Measurements from ENCODE around the gene KATNBL1.

KATNBL1 gene

GRCh38 chr15:34209421-34210282 is at the start of gene KATNBL1:
Gene KATNBL1, minus strand, starts transcription at chr15:34210096. Its CDS starts 46,420 bp downstream, at chr15:34163676.
- peak; percentile 98 for DNase-seq (ENCODE audit: low read depth in 2 of 2)

- no peak for DNase-seq (ENCODE audit: low read depth in 2 of 2)
Observed at GRCh38 chr15:34259566-34259965, 49.7 kb upstream of the KATNBL1 start.

GRCh38 chr15:34258151-34258550 is 48.3 kb upstream of the KATNBL1 start:
- no peak for DNase-seq (ENCODE audit: low read depth in 2 of 2)

DNA sequence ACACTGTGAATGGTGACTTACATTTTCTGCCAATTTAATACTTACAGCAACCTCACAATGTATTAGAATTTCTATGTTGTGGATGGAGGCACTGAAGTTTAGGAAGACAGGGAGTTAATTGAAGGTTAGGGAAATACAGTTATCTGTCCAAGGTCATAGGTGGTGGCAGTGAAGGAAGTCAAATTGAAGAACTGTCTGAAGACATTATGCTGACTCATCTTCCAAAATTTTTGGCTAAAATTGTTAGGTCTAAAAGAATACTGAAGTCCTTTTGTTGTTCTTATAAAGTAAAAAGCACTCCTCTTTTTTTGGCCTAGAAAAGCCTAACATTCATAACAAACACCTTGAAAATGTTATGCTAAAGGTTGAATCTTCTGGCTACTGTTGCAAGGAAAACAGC is 42.6 kb upstream of the KATNBL1 start:
- DNase-seq (ENCODE audit: low read depth in 2 of 2): no peak

- no peak for DNase-seq (ENCODE audit: low read depth in 2 of 2)
Observed at GRCh38 chr15:34248190-34248589, 38.3 kb upstream of the KATNBL1 start.

GRCh38 chr15:34246276-34246976 is 36.5 kb upstream of the KATNBL1 start:
- DNase-seq (ENCODE audit: low read depth in 2 of 2): no peak

GRCh38 chr15:34243226-34243625 is 33.3 kb upstream of the KATNBL1 start:
- DNase-seq (ENCODE audit: low read depth in 2 of 2): no peak

DNA sequence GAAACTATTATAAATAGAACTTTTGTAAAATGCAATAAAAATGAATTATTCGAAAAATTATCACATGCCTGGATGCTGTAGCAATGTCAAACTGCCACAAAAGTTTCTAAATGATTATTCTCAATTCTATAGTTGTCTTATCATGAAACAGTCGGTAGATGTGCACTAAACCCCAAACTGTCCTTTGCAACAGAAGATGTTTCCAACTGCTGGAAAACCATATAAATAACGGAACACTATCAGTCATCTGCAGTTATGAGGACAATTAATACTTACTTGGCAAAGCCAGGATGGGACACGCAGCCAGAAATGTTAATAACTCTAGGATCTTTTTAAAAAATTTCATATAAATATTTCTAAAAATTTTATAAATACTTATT is 32.4 kb upstream of the KATNBL1 start:
- no peak for DNase-seq (ENCODE audit: low read depth in 2 of 2)

DNA sequence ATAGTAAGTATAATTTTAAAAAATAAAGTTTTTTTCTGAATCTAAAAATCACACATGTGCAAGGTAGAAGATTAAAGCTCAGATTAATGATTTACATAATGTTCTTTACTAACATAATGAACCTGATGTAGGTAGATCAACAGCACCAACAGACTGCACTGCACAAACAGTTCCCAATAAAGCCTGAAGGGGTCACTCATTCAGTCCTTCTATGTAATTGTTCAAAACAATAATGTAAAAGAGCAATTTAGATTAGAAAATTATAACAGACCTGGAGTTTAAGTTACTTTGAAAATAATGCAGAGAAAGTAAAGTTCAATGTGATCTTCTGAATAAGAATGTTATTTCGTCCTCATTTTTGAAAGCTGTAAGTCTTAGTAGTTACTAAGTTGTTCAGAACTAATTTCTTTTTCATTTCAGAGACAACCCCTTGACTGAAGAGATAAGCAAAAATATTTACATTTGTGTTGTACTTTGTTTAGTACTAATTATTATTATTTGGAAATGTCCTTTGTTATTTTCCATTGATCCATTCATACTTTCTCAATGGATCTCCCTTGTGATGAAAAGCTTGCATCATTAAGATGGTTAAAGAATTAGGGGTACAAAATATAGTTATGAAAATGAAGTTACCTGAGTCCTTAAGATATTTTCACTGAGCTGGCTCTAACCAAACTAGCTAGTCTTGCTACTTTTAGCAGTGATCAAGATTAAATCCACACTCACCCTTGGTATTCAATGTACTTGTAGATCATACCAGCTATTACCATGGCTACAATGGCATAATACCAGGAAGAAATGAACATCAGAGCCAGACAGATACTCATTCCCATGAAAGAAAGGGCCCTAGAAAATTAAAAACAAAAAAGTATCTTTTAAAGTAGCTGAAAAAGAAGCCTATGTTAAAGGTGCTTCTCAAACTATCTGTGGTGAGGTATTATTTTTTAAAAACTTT is 31.8 kb upstream of the KATNBL1 start:
- no peak for DNase-seq (ENCODE audit: low read depth in 2 of 2)

DNA sequence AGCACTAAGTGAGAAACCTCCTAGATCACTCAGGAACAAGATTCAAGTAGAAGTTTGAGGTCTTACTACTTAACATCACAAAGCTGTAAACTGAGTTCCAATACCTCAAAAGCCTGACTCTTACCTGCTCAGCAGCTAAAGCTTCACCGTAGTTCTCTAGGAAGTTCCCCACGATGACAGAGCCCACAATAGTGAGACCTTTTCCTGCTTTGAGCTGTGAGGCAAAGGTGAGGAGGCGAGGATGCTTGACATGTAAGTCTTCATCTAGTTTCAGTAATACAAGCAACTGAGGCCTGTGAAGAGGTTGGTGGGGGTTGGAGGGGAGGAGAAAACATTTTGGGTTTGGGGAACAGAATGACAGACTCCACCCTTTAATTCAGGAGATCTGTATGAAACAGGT is 30.6 kb upstream of the KATNBL1 start:
- no peak for DNase-seq (ENCODE audit: low read depth in 2 of 2)

DNA sequence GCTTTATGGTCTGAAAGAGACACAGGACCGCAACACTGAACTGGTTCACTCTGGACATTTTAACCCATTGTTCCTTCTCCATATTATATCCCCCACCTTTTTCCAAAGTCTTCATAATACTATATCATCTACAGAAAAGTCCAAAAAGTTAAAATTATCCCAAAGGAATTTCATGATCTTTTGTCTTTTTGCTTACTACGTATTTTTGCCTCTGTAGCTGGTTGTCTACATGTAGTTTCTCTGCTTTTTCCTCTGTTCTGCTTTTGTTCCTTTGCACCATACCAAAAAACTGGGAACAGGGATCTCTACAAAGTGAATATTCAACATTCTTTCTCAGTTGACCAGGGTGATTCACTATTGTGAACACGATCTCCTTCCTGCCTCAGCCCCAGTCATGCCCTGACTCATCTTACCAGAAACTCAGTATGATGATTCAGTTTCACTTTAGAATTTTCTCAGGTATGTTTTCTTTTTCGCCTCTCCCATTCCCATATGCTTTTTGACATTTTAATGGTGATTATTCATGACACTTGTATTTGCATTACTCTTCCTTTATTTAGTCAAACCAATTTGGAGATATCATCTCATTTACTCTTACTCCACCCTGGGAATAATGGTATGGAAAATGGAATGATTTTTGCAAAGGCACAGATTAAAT is 29.4 kb upstream of the KATNBL1 start:
- DNase-seq (ENCODE audit: low read depth in 2 of 2): no peak

GRCh38 chr15:34233614-34234013 is 23.7 kb upstream of the KATNBL1 start:
- DNase-seq (ENCODE audit: low read depth in 2 of 2): no peak

- DNase-seq (ENCODE audit: low read depth in 2 of 2): no peak
Observed at GRCh38 chr15:34223904-34224596, 14.2 kb upstream of the KATNBL1 start.

DNA sequence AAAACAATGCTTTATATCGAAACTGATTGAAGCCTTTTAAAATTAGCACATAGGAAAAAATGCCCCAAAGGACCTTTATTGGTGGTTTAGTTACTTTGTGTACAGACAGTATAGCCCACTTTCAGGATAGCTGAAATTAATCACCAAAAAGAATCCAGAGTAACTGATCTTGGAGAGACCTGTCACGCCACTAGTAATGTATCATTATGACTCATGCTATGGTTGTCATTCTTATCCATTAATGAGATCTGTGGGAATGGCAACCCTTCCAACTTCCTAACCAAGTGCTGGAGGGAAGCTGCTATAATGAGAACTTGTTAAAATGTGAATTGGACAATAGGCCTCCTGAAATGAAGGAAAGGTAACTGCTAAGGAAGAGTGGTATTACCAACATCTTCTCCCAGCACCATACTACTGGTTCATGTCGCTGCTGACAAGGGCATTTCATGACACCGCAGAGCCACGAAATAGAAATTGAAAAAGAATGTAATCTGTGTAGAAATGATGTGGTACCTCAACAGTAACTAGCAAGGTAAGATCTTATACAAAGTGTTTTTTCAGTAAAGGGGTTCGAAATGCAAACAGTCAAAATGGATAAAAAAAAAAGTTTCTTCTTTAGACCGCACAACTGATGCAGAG is 7.8 kb upstream of the KATNBL1 start:
- no peak for DNase-seq (ENCODE audit: low read depth in 2 of 2)

- no peak for DNase-seq (ENCODE audit: low read depth in 2 of 2)
Observed at GRCh38 chr15:34216527-34217270, 6.8 kb upstream of the KATNBL1 start.

DNA sequence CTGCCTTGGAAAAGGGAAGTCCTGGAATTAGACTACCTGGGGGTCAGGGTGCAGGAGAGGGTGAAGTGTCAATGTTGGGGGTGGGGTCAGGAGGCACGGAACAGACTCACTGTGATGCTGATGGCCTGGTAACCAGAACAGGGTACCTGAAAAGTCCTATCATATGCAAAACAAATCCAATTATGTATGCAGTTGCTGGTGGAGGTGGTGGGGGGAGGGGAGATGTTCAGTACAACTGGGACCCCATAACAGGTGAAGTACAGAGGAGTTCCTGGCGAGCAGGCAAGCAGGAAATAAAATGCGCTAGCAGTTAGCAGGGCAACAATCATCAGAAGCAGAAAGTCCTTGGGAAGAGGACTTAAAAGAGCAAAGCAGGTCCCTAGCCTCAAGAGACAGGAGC is 4.2 kb upstream of the KATNBL1 start:
- DNase-seq (ENCODE audit: low read depth in 2 of 2): no peak

- DNase-seq (ENCODE audit: low read depth in 2 of 2): no peak
Observed at GRCh38 chr15:34213690-34214089, 3.8 kb upstream of the KATNBL1 start.

DNA sequence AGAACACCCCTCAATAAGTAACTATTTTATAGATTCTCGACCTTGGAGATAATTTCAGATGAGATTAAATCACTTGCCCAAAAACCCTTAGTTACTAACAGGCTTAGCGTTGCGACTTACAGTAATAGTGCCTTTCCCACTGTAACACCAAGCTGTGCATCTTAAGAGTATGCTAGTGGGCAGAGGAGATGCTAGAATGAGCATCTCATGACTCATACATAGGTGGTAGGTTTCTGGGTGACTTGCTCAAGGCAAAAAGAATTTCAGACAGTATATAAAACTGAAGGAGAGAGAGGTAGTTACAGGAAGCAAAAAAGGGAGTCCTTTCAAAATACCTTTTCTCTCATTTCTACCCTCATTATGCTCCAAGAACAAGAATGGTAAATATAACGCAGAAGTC is 3.9 kb downstream of the KATNBL1 start:
- no peak for DNase-seq (ENCODE audit: low read depth in 2 of 2)

DNA sequence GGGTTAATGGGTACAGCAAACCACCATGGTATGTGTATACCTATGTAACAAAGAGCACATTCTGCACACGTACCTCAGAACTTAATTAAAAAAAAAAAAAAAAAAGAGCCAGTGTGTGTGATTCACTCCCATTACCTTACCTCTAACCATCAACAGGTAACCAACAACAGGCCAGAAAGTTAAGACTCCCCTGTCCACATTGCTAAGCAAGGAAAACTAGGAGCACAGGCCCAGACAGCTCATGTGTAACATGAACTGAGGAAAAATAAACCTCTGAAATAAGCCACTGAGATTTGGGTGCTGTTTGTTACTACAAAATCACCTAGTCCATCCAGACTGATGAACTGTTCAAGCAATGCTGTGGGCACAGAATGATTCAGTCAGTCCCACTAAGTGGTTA is 6.0 kb downstream of the KATNBL1 start:
- DNase-seq (ENCODE audit: low read depth in 2 of 2): no peak

GRCh38 chr15:34203305-34203704 is 6.6 kb downstream of the KATNBL1 start:
- no peak for DNase-seq (ENCODE audit: low read depth in 2 of 2)
